Prostate gland (tissue), 2 donors: ENCODE measurements around the gene MYO1D. TPM values are rescaled to one million over a fixed set of nuclear protein-coding genes. Genes with fewer than 3 reads are reported as not detected.

Experiments used
- DNase-seq: peaks from one replicate; pipeline ENCODE4 v3.0.0-alpha.2; 2019; ENCODE audit warnings: low spot score
- H3K27ac ChIP-seq, 2 donors: fragments of 200-600 bp; sonication (generic); 2 replicates each; pipeline ENCODE4 v1.5.1; 2017 to 2019
- H3K27me3 ChIP-seq: fragments of 200-600 bp; sonication (generic); replicated peaks from 2 replicates; pipeline ENCODE4 v1.5.1; 2019; ENCODE audit not compliant: insufficient read depth
- H3K36me3 ChIP-seq, 2 donors: fragments of 200-600 bp; sonication (generic); 1 replicate in 1 of 2; 2 replicates in 1 of 2; pipeline versions ENCODE4 v1.5.1 to v1.8.1; 2017 to 2019
- H3K4me1 ChIP-seq: fragments of 200-600 bp; sonication (generic); replicated peaks from 2 replicates; pipeline ENCODE4 v1.5.1; 2019
- H3K4me3 ChIP-seq, 2 donors: fragments of 200-600 bp; sonication (generic); 2 replicates each; pipeline ENCODE4 v1.5.1; 2017 to 2019
- H3K9me3 ChIP-seq: fragments of 200-600 bp; sonication (generic); 2 replicates; pipeline ENCODE4 v1.5.1; 2017
- POLR2A ChIP-seq: fragments of 450-650 bp; IDR thresholded peaks from one replicate; pipeline ENCODE4 v1.6.1; 2016; ENCODE audit warnings: antibody characterized with exemption, mild to moderate bottlenecking
- POLR2AphosphoS5 ChIP-seq: sonication (generic); formaldehyde crosslinking; IDR thresholded peaks from one replicate; pipeline ENCODE4 v1.6.1; 2017; ENCODE audit warnings: antibody characterized with exemption
- WGBS: methylation state at CpG from one replicate; pipeline ENCODE4 v1.1.5; 2018; 5-methylcytosine and 5-hydroxymethylcytosine counted together
- intact Hi-C: fragments of 100-400 bp; cut with DNase I; formaldehyde crosslinking; loops from one replicate; pipeline ENCODE4 v1.14.2; 2022
- total RNA-seq, 2 donors: library from RNA; depleted of rRNA; stranded (reverse); fragments of >200 nt; gene quantifications; one replicate each; pipeline ENCODE4 v1.1.0, GENCODE V29; 2016
- TF ChIP-seq, protein P1 (sequence below), 4 experiments: fragments of 200-600 bp in 2 of 4; fragments of 450-650 bp in 2 of 4; sonication (generic) in 2 of 4; IDR thresholded peaks; 1 replicate in 3 of 4; 2 replicates in 1 of 4; pipeline ENCODE4 v1.5.1; 2016 to 2019; ENCODE audit warnings: antibody characterized with exemption in 4 of 4, mild to moderate bottlenecking in 2 of 4, moderate library complexity in 2 of 4

The MYO1D gene
- total RNA-seq, 2 donors from 2014 or later: 44.2 to 45.2 TPM

DNA sequence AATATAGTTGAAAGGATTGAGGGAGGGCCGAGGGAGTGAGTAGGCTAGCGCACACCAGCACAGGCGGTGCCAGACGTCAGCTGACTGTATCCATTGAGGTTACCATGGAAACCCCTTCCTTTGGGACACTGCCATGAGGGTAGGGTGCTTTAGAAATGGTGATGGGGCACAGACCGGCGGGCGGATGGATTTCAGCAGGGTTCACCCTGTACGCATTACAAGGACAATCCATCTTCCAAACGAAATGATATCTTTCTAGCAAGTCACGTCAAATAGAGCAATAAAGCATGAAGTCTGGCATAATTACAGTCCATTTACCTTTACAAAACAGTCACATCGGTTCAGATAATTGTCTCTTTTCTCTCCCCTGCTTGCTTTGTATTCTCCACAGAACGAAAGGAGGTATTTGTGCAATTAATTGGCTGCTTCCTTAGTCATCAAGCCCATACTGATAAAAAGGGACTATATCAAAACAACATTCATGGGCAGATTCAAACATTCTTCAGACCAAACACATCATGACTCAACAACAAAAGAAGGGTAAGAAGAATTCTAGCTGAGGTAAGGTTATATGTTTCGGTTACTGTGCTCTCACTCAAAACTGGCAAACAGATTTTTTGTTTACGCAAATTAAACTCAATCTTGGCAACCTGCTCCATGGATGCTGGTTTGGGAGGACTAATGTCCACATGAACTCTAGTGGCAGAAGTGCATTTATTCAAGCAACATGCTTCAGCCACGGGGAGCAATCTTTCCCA is 249.5 kb downstream of the MYO1D start:
- Histone ChIP-seq H3K4me3 (no peak overlapping the region), H3K27ac (no peak overlapping the region), H3K27me3 (no peaks in the 10 kb centered on the region), H3K36me3 (no peaks in the 10 kb centered on the region), H3K4me1 (peaks cover 3% of the 10 kb centered on the region), H3K9me3 (no peaks in the 10 kb centered on the region)
- DNase-seq: no peak
- no peak for TF ChIP-seq POLR2AphosphoS5
- TF ChIP-seq POLR2A: no peak
- TF ChIP-seq, protein P1, sequence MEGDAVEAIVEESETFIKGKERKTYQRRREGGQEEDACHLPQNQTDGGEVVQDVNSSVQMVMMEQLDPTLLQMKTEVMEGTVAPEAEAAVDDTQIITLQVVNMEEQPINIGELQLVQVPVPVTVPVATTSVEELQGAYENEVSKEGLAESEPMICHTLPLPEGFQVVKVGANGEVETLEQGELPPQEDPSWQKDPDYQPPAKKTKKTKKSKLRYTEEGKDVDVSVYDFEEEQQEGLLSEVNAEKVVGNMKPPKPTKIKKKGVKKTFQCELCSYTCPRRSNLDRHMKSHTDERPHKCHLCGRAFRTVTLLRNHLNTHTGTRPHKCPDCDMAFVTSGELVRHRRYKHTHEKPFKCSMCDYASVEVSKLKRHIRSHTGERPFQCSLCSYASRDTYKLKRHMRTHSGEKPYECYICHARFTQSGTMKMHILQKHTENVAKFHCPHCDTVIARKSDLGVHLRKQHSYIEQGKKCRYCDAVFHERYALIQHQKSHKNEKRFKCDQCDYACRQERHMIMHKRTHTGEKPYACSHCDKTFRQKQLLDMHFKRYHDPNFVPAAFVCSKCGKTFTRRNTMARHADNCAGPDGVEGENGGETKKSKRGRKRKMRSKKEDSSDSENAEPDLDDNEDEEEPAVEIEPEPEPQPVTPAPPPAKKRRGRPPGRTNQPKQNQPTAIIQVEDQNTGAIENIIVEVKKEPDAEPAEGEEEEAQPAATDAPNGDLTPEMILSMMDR (IDR thresholded peaks at IDR 0.05): no peak
- intact Hi-C loops: no loop called here
- 57% methylated on average over 15 of the region's 15 CpGs for WGBS

- Histone ChIP-seq H3K4me3 (no peak overlapping the region), H3K27me3 (no peaks in the 10 kb centered on the region), H3K36me3 (no peaks in the 10 kb centered on the region), H3K9me3 (no peaks in the 10 kb centered on the region), H3K4me1 (peaks cover 3% of the 10 kb centered on the region), H3K27ac (no peak overlapping the region)
- intact Hi-C loops: no loop called here
- TF ChIP-seq POLR2AphosphoS5: no peak
- TF ChIP-seq POLR2A: no peak
- TF ChIP-seq, protein P1 (IDR thresholded peaks at IDR 0.05): no peak
- 22% methylated on average over 6 of the region's 6 CpGs for WGBS
- DNase-seq: no peak
Observed at GRCh38 chr17:32626379-32626791, 250.5 kb downstream of the MYO1D start.

DNA sequence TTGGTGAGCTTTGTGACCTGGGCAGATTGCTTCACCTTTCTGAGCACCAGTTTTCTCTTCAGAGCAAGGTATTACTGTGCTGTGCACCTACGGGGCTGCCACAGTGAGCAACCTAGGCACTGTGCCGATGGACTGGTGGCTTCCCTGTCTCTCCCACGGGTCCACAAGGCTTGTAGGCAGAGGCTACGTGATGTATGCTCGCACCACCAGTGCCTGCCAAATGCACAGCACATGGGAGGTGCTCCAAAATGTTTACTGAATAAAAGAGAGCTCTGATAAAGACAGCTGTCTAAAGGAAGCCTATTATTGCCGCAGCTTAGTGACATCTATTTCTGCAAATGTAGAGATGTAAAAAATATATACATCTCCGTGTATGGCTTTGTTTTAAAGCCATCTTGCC is 251.0 kb downstream of the MYO1D start:
- 49% methylated on average over 7 of the region's 7 CpGs for WGBS
- intact Hi-C loops: no loop called here
- no peak overlapping the region for H3K4me3 ChIP-seq
- no peak for DNase-seq
- H3K36me3 ChIP-seq: no peaks in the 10 kb centered on the region
- H3K27me3 ChIP-seq: no peaks in the 10 kb centered on the region
- H3K4me1 ChIP-seq: peaks cover 3% of the 10 kb centered on the region
- TF ChIP-seq POLR2AphosphoS5 (no peak), POLR2A (no peak)
- TF ChIP-seq, protein P1 (IDR thresholded peaks at IDR 0.05): no peak
- H3K9me3 ChIP-seq: no peaks in the 10 kb centered on the region
- H3K27ac ChIP-seq: no peak overlapping the region

DNA sequence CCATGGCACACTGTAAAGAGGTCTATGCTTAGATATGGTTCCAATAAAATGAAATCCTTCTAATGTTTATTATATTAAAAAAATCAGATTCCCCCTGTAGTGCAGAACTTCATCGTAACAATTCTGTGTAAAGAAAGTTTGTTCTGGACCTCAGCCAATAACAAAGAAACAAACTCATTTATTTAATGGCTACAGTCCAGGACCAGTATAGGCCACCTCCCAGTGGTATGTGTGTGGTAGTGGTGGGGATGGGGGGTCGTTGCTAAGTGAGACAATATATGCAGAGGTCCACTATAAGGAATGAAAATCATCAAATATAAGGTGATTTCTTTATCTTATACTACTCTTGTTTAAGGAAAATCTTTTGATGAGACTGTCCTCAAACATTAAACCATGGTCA is 253.7 kb downstream of the MYO1D start:
- DNase-seq: no peak
- Histone ChIP-seq H3K4me3 (no peak overlapping the region), H3K36me3 (no peaks in the 10 kb centered on the region), H3K9me3 (no peaks in the 10 kb centered on the region), H3K4me1 (peaks cover 3% of the 10 kb centered on the region), H3K27me3 (no peaks in the 10 kb centered on the region), H3K27ac (no peak overlapping the region)
- TF ChIP-seq POLR2A: no peak
- TF ChIP-seq POLR2AphosphoS5: no peak
- TF ChIP-seq, protein P1 (IDR thresholded peaks at IDR 0.05): no peak
- WGBS: 43% methylated on average over 2 of the region's 2 CpGs
- intact Hi-C loops: no loop called here

DNA sequence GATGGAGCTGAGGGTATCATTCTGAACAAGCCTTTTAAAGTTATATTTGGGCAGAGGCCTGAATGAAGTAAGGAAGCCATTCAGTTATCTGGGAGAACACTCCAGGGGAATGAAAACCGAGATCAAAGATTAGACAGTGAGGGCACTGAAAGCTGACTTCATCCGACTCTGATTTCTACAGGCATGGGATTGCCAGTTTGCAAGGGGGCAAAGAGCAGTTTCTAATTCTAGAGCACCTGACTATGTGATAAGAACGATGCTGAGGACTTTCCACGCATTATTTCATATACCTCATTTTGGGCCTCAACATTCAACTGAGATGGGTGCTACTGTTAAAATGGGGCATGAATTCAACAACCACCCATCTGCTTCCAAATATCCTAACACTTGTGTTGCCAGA is 254.4 kb downstream of the MYO1D start:
- WGBS: 92% methylated on average over 4 of the region's 4 CpGs
- no peaks in the 10 kb centered on the region for H3K36me3 ChIP-seq
- TF ChIP-seq, protein P1 (IDR thresholded peaks at IDR 0.05): no peak
- TF ChIP-seq POLR2A (no peak), POLR2AphosphoS5 (no peak)
- intact Hi-C loops: no loop called here
- no peak overlapping the region for H3K27ac ChIP-seq
- no peaks in the 10 kb centered on the region for H3K27me3 ChIP-seq
- no peak for DNase-seq
- H3K4me3 ChIP-seq: no peak overlapping the region
- H3K4me1 ChIP-seq: no peaks in the 10 kb centered on the region
- no peaks in the 10 kb centered on the region for H3K9me3 ChIP-seq
